Activated CD4-positive, alpha-beta T cell treated with anti-CD3 and anti-CD28 coated beads, Interleukin-2, amount 50 U/mL, for 48 hours (primary cell): Measurements from ENCODE around the gene ARHGEF16.

ENCODE experiments used
- DNase-seq, 2 experiments: peaks; one replicate each; pipeline ENCODE4 v3.0.0-alpha.2; 2020

ARHGEF16 gene

GRCh38 chr1:3439346-3440299 lies 14.8 kb upstream of the ARHGEF16 start:
- no peak for DNase-seq

GRCh38 chr1:3440300-3440681 lies 14.2 kb upstream of the ARHGEF16 start:
- no peak for DNase-seq

- DNase-seq = no peak
These were observed 13.6 kb upstream of the ARHGEF16 start for GRCh38 chr1:3440711-3441409.

GRCh38 chr1:3441410-3441847 lies 13.0 kb upstream of the ARHGEF16 start:
- DNase-seq = no peak

- no peak for DNase-seq
These were observed 12.6 kb upstream of the ARHGEF16 start for GRCh38 chr1:3441880-3442279.

GRCh38 chr1:3442331-3442730 lies 12.1 kb upstream of the ARHGEF16 start:
- no peak for DNase-seq

GRCh38 chr1:3442901-3443300 lies 11.6 kb upstream of the ARHGEF16 start:
- DNase-seq = no peak

GRCh38 chr1:3443807-3444206 lies 10.7 kb upstream of the ARHGEF16 start:
- no peak for DNase-seq

GRCh38 chr1:3444298-3444697 lies 10.2 kb upstream of the ARHGEF16 start:
- DNase-seq = no peak

GRCh38 chr1:3444736-3445135 lies 9.7 kb upstream of the ARHGEF16 start:
- DNase-seq = no peak

- no peak for DNase-seq
These were observed 4.1 kb upstream of the ARHGEF16 start for GRCh38 chr1:3450202-3450863.

GRCh38 chr1:3450983-3451382 lies 3.5 kb upstream of the ARHGEF16 start:
- DNase-seq = no peak

GRCh38 chr1:3451994-3452865 lies 2.2 kb upstream of the ARHGEF16 start:
- no peak for DNase-seq

- DNase-seq = no peak
These were observed 1.6 kb upstream of the ARHGEF16 start for GRCh38 chr1:3452866-3453175.

GRCh38 chr1:3453203-3453761 lies 1.2 kb upstream of the ARHGEF16 start:
- DNase-seq = peak; percentile 77 to 83

GRCh38 chr1:3454811-3455618 lies 550 bp downstream of the ARHGEF16 start:
- no peak for DNase-seq

GRCh38 chr1:3455670-3456448 lies 1.4 kb downstream of the ARHGEF16 start:
- DNase-seq = no peak

- no peak for DNase-seq
These were observed 2.0 kb downstream of the ARHGEF16 start for GRCh38 chr1:3456449-3456963.

GRCh38 chr1:3456964-3457909 lies 2.8 kb downstream of the ARHGEF16 start:
- no peak for DNase-seq
